Progenitor cell of endocrine pancreas (in vitro differentiated cells): ENCODE results near the gene TBX18. TPM values are rescaled to one million over a fixed set of nuclear protein-coding genes. Genes with fewer than 3 reads are reported as not detected.

Experiments
- DNase-seq: peaks from one replicate; pipeline ENCODE4 v3.0.0; 2021; ENCODE audit warnings: low spot score; ENCODE audit not compliant: unreplicated experiment
- H3K27ac Mint-ChIP-seq: 2 replicates; pipeline ENCODE4 v1.8.0; 2021; ENCODE audit warnings: mild to moderate bottlenecking, moderate library complexity, mixed read lengths
- H3K27me3 Mint-ChIP-seq: 2 replicates; pipeline ENCODE4 v1.8.0; 2021; ENCODE audit warnings: mixed read lengths
- H3K36me3 Mint-ChIP-seq: 2 replicates; pipeline ENCODE4 v1.8.0; 2022; ENCODE audit warnings: mixed read lengths; ENCODE audit not compliant: insufficient read depth
- H3K4me1 Mint-ChIP-seq: 2 replicates; pipeline ENCODE4 v1.8.0; 2021; ENCODE audit warnings: low read depth, mixed read lengths
- H3K4me3 Mint-ChIP-seq: 2 replicates; pipeline ENCODE4 v1.8.0; 2021; ENCODE audit warnings: low read depth, mild to moderate bottlenecking, moderate library complexity, mixed read lengths
- H3K9me3 Mint-ChIP-seq: 2 replicates; pipeline ENCODE4 v1.8.0; 2021; ENCODE audit warnings: low read depth, mixed read lengths
- total RNA-seq: library from RNA; stranded (reverse); gene quantifications from 2 replicates; pipeline ENCODE4 v1.2.1, GENCODE V29; 2021
- TF ChIP-seq, protein P1 (sequence below): fragments of 200-600 bp; sonication (generic); IDR thresholded peaks from one replicate; pipeline ENCODE4 v1.5.0; 2021; ENCODE audit warnings: antibody characterized with exemption, mild to moderate bottlenecking; ENCODE audit not compliant: unreplicated experiment

TBX18 gene
- total RNA-seq, 1 donor from 2014 or later: 1.3 TPM

DNA sequence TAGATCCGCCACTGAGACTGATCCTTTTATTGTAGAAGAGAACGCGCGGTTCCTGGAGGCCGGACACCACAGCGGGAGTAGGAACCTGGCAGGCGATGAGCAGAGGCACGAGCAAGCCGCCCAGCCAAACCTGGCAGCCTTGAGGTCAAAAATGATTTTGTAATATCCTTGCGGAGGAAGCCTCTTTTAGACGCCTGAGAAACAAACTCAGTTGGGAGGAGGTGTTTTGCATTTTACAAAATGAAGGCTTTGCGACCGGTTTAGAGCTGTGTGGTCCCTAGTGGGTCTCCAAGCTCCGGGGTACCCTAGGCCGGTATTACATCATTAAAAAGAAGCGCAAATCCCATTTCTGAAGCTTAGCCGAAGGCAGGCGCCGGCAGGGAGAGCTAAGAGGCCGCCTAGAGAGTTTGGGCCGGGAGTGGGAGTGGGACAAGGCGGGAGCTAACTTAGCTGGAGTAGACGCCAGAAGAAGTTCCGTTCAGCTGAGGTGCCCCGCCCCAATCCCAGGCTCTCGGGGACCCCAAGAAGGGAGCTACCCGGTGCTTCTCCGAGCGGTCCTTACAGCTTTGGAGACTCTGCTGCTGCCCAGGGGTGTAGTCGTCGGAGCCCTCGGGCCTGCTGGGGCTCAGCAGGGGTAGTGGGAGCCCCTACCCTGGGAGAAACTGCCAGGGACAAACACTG lies 1.9 kb upstream of the TBX18 start:
- H3K27me3 Mint-ChIP-seq: peaks cover 88% of the 10 kb centered on the region
- no peaks in the 10 kb centered on the region for H3K36me3 Mint-ChIP-seq
- H3K4me3 Mint-ChIP-seq: no peak overlapping the region
- TF ChIP-seq, protein P1, sequence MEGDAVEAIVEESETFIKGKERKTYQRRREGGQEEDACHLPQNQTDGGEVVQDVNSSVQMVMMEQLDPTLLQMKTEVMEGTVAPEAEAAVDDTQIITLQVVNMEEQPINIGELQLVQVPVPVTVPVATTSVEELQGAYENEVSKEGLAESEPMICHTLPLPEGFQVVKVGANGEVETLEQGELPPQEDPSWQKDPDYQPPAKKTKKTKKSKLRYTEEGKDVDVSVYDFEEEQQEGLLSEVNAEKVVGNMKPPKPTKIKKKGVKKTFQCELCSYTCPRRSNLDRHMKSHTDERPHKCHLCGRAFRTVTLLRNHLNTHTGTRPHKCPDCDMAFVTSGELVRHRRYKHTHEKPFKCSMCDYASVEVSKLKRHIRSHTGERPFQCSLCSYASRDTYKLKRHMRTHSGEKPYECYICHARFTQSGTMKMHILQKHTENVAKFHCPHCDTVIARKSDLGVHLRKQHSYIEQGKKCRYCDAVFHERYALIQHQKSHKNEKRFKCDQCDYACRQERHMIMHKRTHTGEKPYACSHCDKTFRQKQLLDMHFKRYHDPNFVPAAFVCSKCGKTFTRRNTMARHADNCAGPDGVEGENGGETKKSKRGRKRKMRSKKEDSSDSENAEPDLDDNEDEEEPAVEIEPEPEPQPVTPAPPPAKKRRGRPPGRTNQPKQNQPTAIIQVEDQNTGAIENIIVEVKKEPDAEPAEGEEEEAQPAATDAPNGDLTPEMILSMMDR: no peak
- DNase-seq: no peak
- peaks cover 9% of the 10 kb centered on the region for H3K4me1 Mint-ChIP-seq
- no peaks in the 10 kb centered on the region for H3K9me3 Mint-ChIP-seq
- no peak overlapping the region for H3K27ac Mint-ChIP-seq

DNA sequence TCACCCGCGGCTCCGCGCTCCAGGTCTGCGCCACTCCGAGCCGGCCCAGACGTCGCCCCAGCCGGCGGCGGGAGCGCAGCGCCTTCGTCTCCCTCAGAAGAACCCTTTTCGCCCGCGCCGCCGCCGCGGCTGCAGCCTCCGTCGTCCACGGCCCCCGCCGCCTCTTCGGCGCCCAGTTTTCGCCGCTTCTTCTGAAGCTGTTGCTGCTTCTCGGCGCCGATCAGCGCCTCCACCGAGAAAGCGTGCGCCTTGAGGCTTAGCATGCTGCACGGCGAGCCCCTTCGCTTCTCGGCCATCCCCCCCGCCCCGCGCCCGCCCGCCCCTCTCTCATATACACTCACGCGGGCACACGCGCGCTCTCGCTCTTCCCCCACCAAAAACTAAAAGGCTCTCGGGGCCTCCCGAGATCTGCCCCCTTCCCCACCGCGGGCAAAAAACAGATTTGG lies 489 bp downstream of the TBX18 start:
- peaks cover 88% of the 10 kb centered on the region for H3K27me3 Mint-ChIP-seq
- TF ChIP-seq, protein P1: no peak
- DNase-seq: no peak
- peaks cover 8% of the 10 kb centered on the region for H3K4me1 Mint-ChIP-seq
- no peaks in the 10 kb centered on the region for H3K9me3 Mint-ChIP-seq
- peak overlapping the region; percentile 84 for H3K4me3 Mint-ChIP-seq
- peak overlapping the region; percentile 93 for H3K27ac Mint-ChIP-seq
- no peaks in the 10 kb centered on the region for H3K36me3 Mint-ChIP-seq

DNA sequence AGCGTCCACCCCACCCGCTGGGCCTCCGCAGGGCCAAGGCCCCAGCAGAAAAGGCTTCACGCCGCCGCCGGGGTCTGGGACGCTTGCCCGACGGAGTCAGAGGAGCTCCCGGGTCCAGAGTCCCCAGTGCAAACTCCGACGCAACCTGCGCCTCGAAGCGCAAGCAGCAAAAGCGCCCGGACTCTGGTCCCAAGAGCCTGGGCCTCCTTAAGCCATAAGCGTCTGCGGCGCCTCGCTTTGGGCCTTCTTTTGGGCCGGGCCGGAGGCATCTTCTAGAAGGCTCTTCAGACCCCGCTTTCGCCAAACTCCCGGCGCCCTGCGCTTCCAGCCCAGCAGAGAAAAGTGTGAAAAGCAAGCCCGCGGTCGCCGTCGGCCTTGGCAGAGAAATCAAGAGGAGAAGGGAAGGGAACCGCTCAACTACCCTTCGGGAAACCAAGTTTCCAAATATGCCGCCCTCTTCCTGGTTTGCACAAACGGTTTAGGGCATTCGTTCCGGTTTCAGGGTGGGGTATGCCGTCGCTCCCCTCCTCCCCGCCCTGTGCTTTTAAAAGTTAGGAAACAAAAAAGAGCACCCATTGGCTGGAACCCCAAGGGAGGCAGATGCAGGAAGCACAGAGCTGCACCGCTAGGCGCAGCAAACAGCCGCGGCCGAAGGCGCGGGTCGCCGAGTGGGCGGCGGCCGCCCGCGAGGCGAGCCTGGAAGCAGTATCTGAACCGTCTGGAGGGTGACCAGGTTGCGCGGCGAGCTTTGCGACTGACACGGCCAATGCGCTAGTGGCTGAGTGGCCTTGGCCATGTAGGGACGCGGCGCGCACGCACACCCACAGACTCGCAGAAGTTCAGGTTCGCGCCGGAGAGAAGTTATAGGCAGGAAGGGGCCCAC lies 1.2 kb downstream of the TBX18 start:
- no peak for DNase-seq
- H3K36me3 Mint-ChIP-seq: no peaks in the 10 kb centered on the region
- H3K27me3 Mint-ChIP-seq: peaks cover 85% of the 10 kb centered on the region
- H3K4me1 Mint-ChIP-seq: peaks cover 4% of the 10 kb centered on the region
- no peak overlapping the region for H3K27ac Mint-ChIP-seq
- H3K9me3 Mint-ChIP-seq: no peaks in the 10 kb centered on the region
- TF ChIP-seq, protein P1: no peak
- H3K4me3 Mint-ChIP-seq: peak overlapping the region; percentile 84

DNA sequence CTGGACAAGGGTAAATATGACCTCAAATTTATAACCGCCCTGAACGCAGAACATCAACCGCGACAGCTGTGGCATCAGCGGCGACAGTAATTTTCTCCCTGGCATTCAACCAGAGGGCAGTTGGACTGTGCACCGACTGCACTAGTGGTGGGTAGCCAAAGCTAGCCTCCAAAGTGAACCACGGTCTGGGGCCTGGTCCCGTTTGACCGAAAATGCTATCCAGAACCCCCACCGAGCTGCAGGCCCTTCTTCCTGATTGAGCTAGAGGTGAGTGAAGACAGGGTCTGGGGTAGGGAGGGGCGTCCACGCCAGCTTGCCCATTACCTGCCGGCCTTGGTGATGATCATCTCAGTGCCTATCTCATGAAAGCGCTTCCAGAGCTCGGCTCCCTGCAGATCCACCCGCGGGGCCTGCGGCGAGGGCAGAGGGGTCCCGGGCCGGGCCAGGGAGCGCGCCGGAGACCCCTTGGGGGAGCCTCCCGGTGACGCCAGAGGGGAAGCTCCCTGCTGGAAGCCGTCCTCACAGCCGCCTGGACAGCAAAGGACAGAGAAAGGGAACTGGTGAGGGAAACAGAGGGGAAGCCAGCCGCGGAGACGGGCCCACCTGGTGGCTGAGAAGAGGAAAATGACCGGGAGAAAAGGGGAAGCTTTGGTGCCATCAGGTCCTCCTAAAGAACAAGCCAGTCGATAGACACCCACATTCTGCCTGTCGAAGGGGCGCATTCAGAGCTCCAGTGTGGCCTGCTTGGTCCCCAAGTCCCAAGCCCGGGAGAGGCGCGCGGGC lies 2.0 kb downstream of the TBX18 start:
- TF ChIP-seq, protein P1: peak; percentile 45
- DNase-seq: no peak
- H3K4me1 Mint-ChIP-seq: peaks cover 4% of the 10 kb centered on the region
- H3K36me3 Mint-ChIP-seq: no peaks in the 10 kb centered on the region
- peaks cover 80% of the 10 kb centered on the region for H3K27me3 Mint-ChIP-seq
- H3K9me3 Mint-ChIP-seq: no peaks in the 10 kb centered on the region
- H3K4me3 Mint-ChIP-seq: peak overlapping the region; percentile 26
- H3K27ac Mint-ChIP-seq: no peak overlapping the region

DNA sequence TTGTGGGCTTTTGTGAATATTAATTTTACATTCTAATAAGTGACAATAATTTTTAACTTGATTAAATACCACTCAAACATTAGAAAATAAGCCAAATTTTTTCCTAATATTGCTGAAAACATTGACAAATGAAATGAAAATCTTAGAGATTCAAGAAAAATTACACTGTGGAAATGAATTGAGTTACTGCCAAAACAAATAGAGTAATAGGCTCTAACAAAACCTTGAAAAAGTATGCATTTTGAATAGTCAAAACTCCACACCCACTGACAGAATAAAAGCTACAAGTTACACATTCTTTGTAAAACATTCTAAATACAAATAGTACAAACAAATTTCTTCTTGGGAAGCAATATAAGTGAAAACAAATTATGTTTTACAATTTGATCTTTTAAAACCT lies 5.9 kb downstream of the TBX18 start:
- Mint-ChIP-seq H3K27me3 (peaks cover 73% of the 10 kb centered on the region), H3K27ac (no peak overlapping the region), H3K9me3 (no peaks in the 10 kb centered on the region)

More for the DNA sequence above, 5.9 kb downstream of the TBX18 start:
- DNase-seq: no peak
- H3K36me3 Mint-ChIP-seq: no peaks in the 10 kb centered on the region
- no peaks in the 10 kb centered on the region for H3K4me1 Mint-ChIP-seq
- H3K4me3 Mint-ChIP-seq: no peak overlapping the region
- TF ChIP-seq, protein P1: no peak
